ENCODE results near the gene CLK2. TPM values are rescaled to one million over a fixed set of nuclear protein-coding genes. Genes with fewer than 3 reads are reported as not detected.
"Not testable (repeated sequence)": the region's sequence is repeated elsewhere in the genome, so short reads cannot be mapped to it uniquely, and the experiment has no call there.

Gene CLK2
- total and polyA plus RNA-seq, 9 of the 15 experiments (the other 6 are each of a cell fraction or from before 2014, with no cell fraction given) = 13.5 to 81.4 (median 39.6) TPM

DNA sequence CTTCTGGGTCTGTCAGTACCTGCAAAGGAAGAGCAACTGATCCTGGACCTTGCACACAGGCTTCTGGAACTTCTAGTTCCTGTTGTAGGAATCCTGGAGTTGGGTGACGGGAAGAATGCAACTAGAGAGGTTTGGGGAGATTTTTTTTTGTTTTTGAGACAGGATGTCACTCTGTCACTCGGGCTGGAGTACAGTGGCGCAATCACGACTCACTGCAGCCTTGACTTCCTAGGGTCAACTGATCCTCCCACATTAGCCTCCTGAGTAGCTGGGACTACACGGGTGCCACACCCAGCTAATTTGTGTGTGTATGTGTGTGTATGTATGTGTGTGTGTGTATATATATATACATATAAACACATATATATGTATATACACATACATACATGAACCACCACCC, 36.9 kb downstream of the CLK2 start:
- FAIRE-seq (no peak), DNase-seq (ENCODE audit: extremely low read depth in 1 of 4, low spot score in 3 of 4) (no peak), ATAC-seq (no peak)
- Histone ChIP-seq H3K4me2 (ENCODE audit: insufficient read depth, low read length) (no peak overlapping the region), H3K4me1 (replicated peaks in 1 of 2; ENCODE audit: control insufficient read depth in 2 of 2, insufficient read depth in 2 of 2, low read length in 2 of 2) (peaks cover 0 to 4% of the 10 kb centered on the region in 2 experiments; a peak in 4 of 5 replicates), H3K79me2 (ENCODE audit: control insufficient read depth, insufficient read depth, low read length) (no peaks in the 10 kb centered on the region), H3K27ac (ENCODE audit: extremely low read depth, low read depth, low read length) (no peak overlapping the region), H2AFZ (ENCODE audit: low read depth, low read length) (no peak overlapping the region), H3K36me3 (ENCODE audit: control insufficient read depth, insufficient read depth, low read length) (peaks cover 11% of the 10 kb centered on the region; the same call in 1 of the 3 replicates), H4K20me1 (replicated peaks; ENCODE audit: control insufficient read depth, insufficient read depth, low read length) (no peaks in the 10 kb centered on the region), H3K9me1 (ENCODE audit: control insufficient read depth, insufficient read depth, low read length) (no peaks in the 10 kb centered on the region), H3K9ac (ENCODE audit: insufficient read depth in 1 of 2, low read depth in 2 of 2, low read length in 2 of 2) (peak overlapping the region in 1 of 2 experiments; percentile 0; a peak in 1 of 4 replicates), H3K27me3 (ENCODE audit: control insufficient read depth in 2 of 2, insufficient read depth in 2 of 2, low read length in 2 of 2) (no peaks in the 10 kb centered on the region), H3K4me3 (no peak overlapping the region), H3K9me3 (replicated peaks; ENCODE audit: control insufficient read depth, insufficient read depth, low read depth, low read length) (no peaks in the 10 kb centered on the region)
- WGBS (ENCODE audit: insufficient coverage, low coverage, missing lambda C conversion rate) = 47% methylated on average over 5 of the region's 5 CpGs
- POLR2A ChIA-PET = interaction anchor here (0.6 to 1.0 kb wide), 2 partner anchors 8 to 99 kb away, joined by 3 read pairs; no protein-coding TSS in a partner anchor
- intact Hi-C loops (cut with micrococcal nuclease) = no loop called here
- BruUV-seq (replicated peaks) = no TSS peak
- in situ Hi-C loops (cut with MboI) = no loop called here
- TF ChIP-seq, protein P1, sequence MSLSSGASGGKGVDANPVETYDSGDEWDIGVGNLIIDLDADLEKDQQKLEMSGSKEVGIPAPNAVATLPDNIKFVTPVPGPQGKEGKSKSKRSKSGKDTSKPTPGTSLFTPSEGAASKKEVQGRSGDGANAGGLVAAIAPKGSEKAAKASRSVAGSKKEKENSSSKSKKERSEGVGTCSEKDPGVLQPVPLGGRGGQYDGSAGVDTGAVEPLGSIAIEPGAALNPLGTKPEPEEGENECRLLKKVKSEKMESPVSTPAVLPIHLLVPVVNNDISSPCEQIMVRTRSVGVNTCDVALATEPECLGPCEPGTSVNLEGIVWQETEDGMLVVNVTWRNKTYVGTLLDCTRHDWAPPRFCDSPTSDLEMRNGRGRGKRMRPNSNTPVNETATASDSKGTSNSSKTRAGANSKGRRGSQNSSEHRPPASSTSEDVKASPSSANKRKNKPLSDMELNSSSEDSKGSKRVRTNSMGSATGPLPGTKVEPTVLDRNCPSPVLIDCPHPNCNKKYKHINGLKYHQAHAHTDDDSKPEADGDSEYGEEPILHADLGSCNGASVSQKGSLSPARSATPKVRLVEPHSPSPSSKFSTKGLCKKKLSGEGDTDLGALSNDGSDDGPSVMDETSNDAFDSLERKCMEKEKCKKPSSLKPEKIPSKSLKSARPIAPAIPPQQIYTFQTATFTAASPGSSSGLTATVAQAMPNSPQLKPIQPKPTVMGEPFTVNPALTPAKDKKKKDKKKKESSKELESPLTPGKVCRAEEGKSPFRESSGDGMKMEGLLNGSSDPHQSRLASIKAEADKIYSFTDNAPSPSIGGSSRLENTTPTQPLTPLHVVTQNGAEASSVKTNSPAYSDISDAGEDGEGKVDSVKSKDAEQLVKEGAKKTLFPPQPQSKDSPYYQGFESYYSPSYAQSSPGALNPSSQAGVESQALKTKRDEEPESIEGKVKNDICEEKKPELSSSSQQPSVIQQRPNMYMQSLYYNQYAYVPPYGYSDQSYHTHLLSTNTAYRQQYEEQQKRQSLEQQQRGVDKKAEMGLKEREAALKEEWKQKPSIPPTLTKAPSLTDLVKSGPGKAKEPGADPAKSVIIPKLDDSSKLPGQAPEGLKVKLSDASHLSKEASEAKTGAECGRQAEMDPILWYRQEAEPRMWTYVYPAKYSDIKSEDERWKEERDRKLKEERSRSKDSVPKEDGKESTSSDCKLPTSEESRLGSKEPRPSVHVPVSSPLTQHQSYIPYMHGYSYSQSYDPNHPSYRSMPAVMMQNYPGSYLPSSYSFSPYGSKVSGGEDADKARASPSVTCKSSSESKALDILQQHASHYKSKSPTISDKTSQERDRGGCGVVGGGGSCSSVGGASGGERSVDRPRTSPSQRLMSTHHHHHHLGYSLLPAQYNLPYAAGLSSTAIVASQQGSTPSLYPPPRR (CRISPR knock-in tag; IDR thresholded peaks at IDR 0.05; ENCODE audit: borderline replicate concordance) = no peak
- peak; percentile 50 for TF ChIP-seq CEBPB (tag; IDR thresholded peaks at IDR 0.05)
- CTCF ChIA-PET (ENCODE audit: low intra/inter-chr PET ratio) = no interaction called here

DNA sequence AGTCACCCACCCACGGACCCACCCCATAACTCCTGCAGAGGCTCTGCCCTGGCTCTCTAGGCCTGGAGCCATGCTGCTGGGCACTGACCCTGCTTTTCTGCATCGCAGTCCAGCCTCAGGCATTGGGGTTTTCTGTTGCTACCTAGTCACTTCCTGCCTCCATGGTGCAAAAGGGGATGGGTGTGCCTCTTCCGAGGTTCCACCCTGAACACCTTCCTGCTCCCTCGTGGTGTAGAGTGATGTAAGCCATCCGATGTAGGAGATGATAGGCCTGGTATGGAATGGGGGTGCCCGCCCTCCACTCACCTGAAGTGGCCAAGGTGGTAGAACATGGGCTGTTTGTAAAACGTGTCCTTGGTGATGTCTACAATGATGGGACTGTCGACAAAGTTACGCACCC, 37.9 kb downstream of the CLK2 start:
- H3K4me2 ChIP-seq (ENCODE audit: insufficient read depth, low read length); H3K27ac ChIP-seq (ENCODE audit: extremely low read depth, low read depth, low read length); CTCF ChIA-PET (ENCODE audit: low intra/inter-chr PET ratio); H3K9me3 ChIP-seq (replicated peaks; ENCODE audit: control insufficient read depth, insufficient read depth, low read depth, low read length); FAIRE-seq; H2AFZ ChIP-seq (ENCODE audit: low read depth, low read length); in situ Hi-C loops (cut with MboI); H3K9me1 ChIP-seq (ENCODE audit: control insufficient read depth, insufficient read depth, low read length); H4K20me1 ChIP-seq (replicated peaks; ENCODE audit: control insufficient read depth, insufficient read depth, low read length); BruUV-seq (replicated peaks); ATAC-seq; intact Hi-C loops (cut with micrococcal nuclease); H3K79me2 ChIP-seq (ENCODE audit: control insufficient read depth, insufficient read depth, low read length); H3K4me3 ChIP-seq; H3K9ac ChIP-seq (ENCODE audit: insufficient read depth in 1 of 2, low read depth in 2 of 2, low read length in 2 of 2); H3K27me3 ChIP-seq (ENCODE audit: control insufficient read depth in 2 of 2, insufficient read depth in 2 of 2, low read length in 2 of 2); DNase-seq (ENCODE audit: extremely low read depth in 1 of 4, low spot score in 3 of 4): not testable (repeated sequence)
- 53% methylated on average over 4 of the region's 9 CpGs for WGBS (ENCODE audit: insufficient coverage, low coverage, missing lambda C conversion rate)
- Histone ChIP-seq H3K4me1 (replicated peaks in 1 of 2; ENCODE audit: control insufficient read depth in 2 of 2, insufficient read depth in 2 of 2, low read length in 2 of 2) (peaks cover 0 to 11% of the 10 kb centered on the region in 2 experiments; a peak in 3 of 5 replicates), H3K36me3 (ENCODE audit: control insufficient read depth, insufficient read depth, low read length) (peaks cover 11% of the 10 kb centered on the region; the same call in 1 of the 3 replicates)
- POLR2A ChIA-PET = interaction anchor here (1.0 kb wide), 1 partner anchor 9 kb away, joined by 3 read pairs; no protein-coding TSS in a partner anchor

DNA sequence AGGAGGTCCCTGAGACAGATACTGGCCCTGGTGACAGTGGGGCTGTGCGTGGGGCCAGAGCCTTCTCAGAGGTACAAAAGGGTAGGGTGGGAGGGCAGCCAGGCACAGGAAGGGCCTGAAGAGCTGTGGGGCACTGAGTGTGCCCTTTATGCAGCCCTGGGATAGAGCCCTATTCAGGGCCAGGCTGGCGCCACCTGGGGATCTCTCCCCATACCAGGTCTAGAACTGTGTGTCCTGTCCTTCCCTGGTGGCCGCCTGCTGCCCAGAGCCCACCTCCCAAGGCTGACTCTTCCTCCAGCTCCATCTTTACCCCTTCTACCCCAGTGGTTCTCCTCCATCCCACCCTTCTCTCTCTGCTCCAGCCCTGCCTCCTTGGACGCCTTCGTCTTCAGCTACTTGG, 39.8 kb downstream of the CLK2 start:
- in situ Hi-C loops (cut with MboI); H3K9ac ChIP-seq (ENCODE audit: insufficient read depth in 1 of 2, low read depth in 2 of 2, low read length in 2 of 2): not testable (repeated sequence)

More for the DNA sequence above, 39.8 kb downstream of the CLK2 start:
- H3K79me2 ChIP-seq (ENCODE audit: control insufficient read depth, insufficient read depth, low read length); intact Hi-C loops (cut with micrococcal nuclease); BruUV-seq (replicated peaks); H3K27ac ChIP-seq (ENCODE audit: extremely low read depth, low read depth, low read length); H3K9me3 ChIP-seq (replicated peaks; ENCODE audit: control insufficient read depth, insufficient read depth, low read depth, low read length); H2AFZ ChIP-seq (ENCODE audit: low read depth, low read length); H3K9me1 ChIP-seq (ENCODE audit: control insufficient read depth, insufficient read depth, low read length); H4K20me1 ChIP-seq (replicated peaks; ENCODE audit: control insufficient read depth, insufficient read depth, low read length); POLR2A ChIA-PET; H3K27me3 ChIP-seq (ENCODE audit: control insufficient read depth in 2 of 2, insufficient read depth in 2 of 2, low read length in 2 of 2); FAIRE-seq; CTCF ChIA-PET (ENCODE audit: low intra/inter-chr PET ratio); DNase-seq (ENCODE audit: extremely low read depth in 1 of 4, low spot score in 3 of 4); H3K4me2 ChIP-seq (ENCODE audit: insufficient read depth, low read length); H3K4me3 ChIP-seq: not testable (repeated sequence)
- Histone ChIP-seq H3K36me3 (ENCODE audit: control insufficient read depth, insufficient read depth, low read length) (peaks cover 11% of the 10 kb centered on the region; the same call in 1 of the 3 replicates), H3K4me1 (replicated peaks in 1 of 2; ENCODE audit: control insufficient read depth in 2 of 2, insufficient read depth in 2 of 2, low read length in 2 of 2) (peaks cover 0 to 11% of the 10 kb centered on the region in 2 experiments; a peak in 3 of 5 replicates)
- 44% methylated on average over 1 of the region's 5 CpGs for WGBS (ENCODE audit: insufficient coverage, low coverage, missing lambda C conversion rate)
- peak; percentile 12; the same call in 1 of the 3 replicates for ATAC-seq
